Activated CD4-positive, alpha-beta T cell treated with anti-CD3 and anti-CD28 coated beads, Interleukin-2, amount 10 ng/mL, durations not matched to agents 7 days and 5 days (primary cell): Measurements from ENCODE around the gene FMN1. TPM values are rescaled to one million over a fixed set of nuclear protein-coding genes. Genes with fewer than 3 reads are reported as not detected.
"Not testable (repeated sequence)": the region's sequence is repeated elsewhere in the genome, so short reads cannot be mapped to it uniquely, and the experiment has no call there.

Source experiments
- CTCF ChIA-PET: fragments of 350-600 bp; sonication (Branson Sonifier 250); formaldehyde crosslinking; loops from one replicate; lab custom pipeline; 2021; ENCODE audit warnings: antibody characterized with exemption; lab: Charles Lee
- POLR2A ChIA-PET: fragments of 350-600 bp; sonication (Branson Sonifier 250); formaldehyde crosslinking; loops from one replicate; lab custom pipeline; 2021; ENCODE audit warnings: antibody characterized with exemption; lab: Charles Lee
- DNase-seq: peaks from one replicate; pipeline ENCODE4 v3.0.0-alpha.2; 2020
- H3K27ac Mint-ChIP-seq: one replicate; pipeline ENCODE4 v1.8.0; 2021; ENCODE audit warnings: mild to moderate bottlenecking, moderate library complexity, mixed read lengths
- H3K27me3 Mint-ChIP-seq: one replicate; pipeline ENCODE4 v1.8.0; 2021; ENCODE audit warnings: mixed read lengths
- H3K36me3 Mint-ChIP-seq: one replicate; pipeline ENCODE4 v1.8.0; 2021; ENCODE audit warnings: low read depth, mixed read lengths
- H3K4me1 Mint-ChIP-seq: one replicate; pipeline ENCODE4 v1.8.0; 2021; ENCODE audit warnings: mixed read lengths
- H3K4me3 Mint-ChIP-seq: one replicate; pipeline ENCODE4 v1.8.0; 2021; ENCODE audit warnings: mild to moderate bottlenecking, moderate library complexity, mixed read lengths
- H3K9me3 Mint-ChIP-seq: one replicate; pipeline ENCODE4 v1.8.0; 2021; ENCODE audit warnings: mixed read lengths
- total RNA-seq, 2 experiments: library from RNA; stranded (reverse); gene quantifications; one replicate each; pipeline ENCODE4 v1.2.3, GENCODE V29; 2021

FMN1 gene
- total RNA-seq, 2 experiments from 2014 or later: 0.04 to 0.12 TPM

- POLR2A ChIA-PET: no interaction called here
- CTCF ChIA-PET: interaction anchor here (0.8 kb wide), 1 partner anchor 15 kb away, joined by 3 read pairs; no protein-coding TSS in a partner anchor
Measured at GRCh38 chr15:33089878-33090757, 104.4 kb downstream of the FMN1 start.

GRCh38 chr15:33089165-33089877, 105.2 kb downstream of the FMN1 start:
- Mint-ChIP-seq H3K27me3 (no peaks in the 10 kb centered on the region), H3K4me1 (peaks cover 9% of the 10 kb centered on the region), H3K9me3 (no peaks in the 10 kb centered on the region), H3K27ac (no peak overlapping the region), H3K36me3 (no peaks in the 10 kb centered on the region), H3K4me3 (no peak overlapping the region)
- no peak for DNase-seq
- ChIA-PET CTCF (no interaction called here), POLR2A (no interaction called here)

More at GRCh38 chr15:33089878-33090757, 104.4 kb downstream of the FMN1 start:
- DNase-seq: no peak
- Mint-ChIP-seq H3K9me3 (no peaks in the 10 kb centered on the region), H3K36me3 (no peaks in the 10 kb centered on the region), H3K27ac (no peak overlapping the region), H3K4me3 (no peak overlapping the region), H3K4me1 (peaks cover 9% of the 10 kb centered on the region), H3K27me3 (no peaks in the 10 kb centered on the region)

DNA sequence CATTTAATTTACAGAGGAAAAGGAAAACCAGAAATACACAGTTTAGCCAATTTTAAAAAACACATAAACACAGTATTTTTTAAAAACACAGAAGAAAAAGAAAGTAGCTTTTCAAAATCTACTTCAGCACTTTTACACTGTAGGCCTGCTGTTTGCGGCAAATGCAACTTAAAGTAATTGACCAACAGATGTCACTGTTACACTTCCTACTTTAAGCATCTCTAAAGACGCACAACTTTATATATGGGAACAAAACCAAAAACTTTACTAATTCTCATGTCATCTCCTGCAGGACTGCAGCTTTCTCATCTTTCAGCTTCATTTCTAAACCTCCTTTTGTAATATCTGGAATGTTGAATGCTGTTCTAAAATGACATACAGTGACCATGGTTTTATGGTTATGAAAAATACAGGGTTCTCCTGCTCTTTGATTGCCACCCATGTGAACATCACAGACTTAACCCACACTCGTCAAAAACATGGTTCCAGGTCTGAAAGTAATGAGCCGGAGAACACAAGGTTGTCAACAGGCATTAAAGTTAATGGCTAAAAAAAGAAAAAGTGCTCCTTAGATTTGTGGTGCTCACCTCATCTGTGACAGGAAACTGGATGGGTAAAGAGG, 107.9 kb downstream of the FMN1 start:
- Mint-ChIP-seq H3K9me3 (no peaks in the 10 kb centered on the region), H3K27ac (no peak overlapping the region), H3K36me3 (no peaks in the 10 kb centered on the region), H3K27me3 (no peaks in the 10 kb centered on the region), H3K4me1 (no peaks in the 10 kb centered on the region), H3K4me3 (no peak overlapping the region)
- ChIA-PET POLR2A (no interaction called here), CTCF (interaction anchor here (0.6 to 1.2 kb wide), 5 partner anchors 14 to 1844 kb away, joined by 3 read pairs; no protein-coding TSS in a partner anchor)
- peak; percentile 21 for DNase-seq

DNA sequence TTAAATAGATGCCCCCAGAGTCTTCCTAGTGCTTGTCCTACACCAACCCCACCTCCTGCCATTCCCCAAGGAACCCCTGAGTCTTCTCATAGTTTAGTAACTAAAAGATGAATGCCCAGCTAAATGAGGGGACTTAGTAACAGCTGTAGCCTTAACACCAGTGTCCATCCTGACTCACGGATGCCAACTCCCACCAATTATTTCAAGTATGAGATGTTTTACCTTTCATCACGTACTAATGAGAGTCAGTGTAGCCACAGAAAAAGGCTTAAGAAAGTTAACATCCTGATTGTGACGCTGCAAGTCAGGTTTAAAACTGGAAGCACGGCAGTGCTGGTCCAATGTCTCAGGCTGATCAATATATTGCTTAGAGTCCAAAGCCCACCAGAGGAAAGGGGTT, 109.9 kb downstream of the FMN1 start:
- CTCF ChIA-PET: no interaction called here
- peaks cover 3% of the 10 kb centered on the region for H3K27me3 Mint-ChIP-seq
- H3K4me3 Mint-ChIP-seq: no peak overlapping the region
- POLR2A ChIA-PET: no interaction called here
- DNase-seq: no peak
- H3K4me1 Mint-ChIP-seq: no peaks in the 10 kb centered on the region
- H3K27ac Mint-ChIP-seq: no peak overlapping the region
- H3K9me3 Mint-ChIP-seq: no peaks in the 10 kb centered on the region
- no peaks in the 10 kb centered on the region for H3K36me3 Mint-ChIP-seq

DNA sequence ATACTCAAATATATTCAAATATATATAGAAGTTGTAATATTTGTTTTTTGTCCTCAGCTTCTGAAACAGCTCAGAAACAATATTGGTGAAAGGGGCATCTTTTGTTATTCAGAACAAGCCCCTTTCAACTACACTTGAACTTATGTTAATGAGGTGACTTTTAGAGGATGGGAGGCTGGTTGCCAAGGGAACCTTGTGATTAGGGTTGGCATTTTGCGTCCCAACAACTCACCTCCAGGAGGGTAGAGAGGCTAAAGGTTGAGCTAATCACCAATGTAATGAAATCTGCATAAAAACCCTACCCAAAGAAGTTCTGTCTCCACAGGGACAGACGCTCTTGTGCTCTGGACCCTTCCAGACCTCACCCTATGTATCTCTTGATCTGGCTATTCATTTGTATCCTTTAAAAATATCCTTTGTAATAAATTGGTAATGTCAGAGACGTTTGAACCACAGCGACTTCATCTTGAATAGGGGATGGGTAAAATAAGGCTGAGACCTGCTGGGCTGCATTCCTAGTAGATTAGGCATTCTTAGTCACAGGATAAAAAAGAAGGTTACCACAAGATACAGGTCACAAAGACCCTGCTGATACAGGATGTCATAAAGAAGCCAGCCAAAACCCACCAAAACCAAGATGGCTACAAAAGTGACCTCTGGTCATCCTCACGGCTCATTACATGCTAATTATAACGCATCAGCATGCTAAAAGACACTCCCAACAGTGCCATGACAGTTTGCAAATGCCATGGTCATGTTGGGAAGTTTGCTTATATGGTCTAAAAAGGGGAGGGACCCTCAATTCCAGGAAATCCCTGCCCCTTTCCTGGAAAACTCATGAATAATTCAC, 111.1 kb downstream of the FMN1 start:
- Mint-ChIP-seq H3K9me3 (no peaks in the 10 kb centered on the region), H3K4me1 (no peaks in the 10 kb centered on the region), H3K27me3 (peaks cover 3% of the 10 kb centered on the region), H3K27ac (no peak overlapping the region), H3K36me3 (no peaks in the 10 kb centered on the region), H3K4me3 (no peak overlapping the region)
- DNase-seq: no peak
- ChIA-PET POLR2A (no interaction called here), CTCF (no interaction called here)

GRCh38 chr15:33080006-33080405, 114.5 kb downstream of the FMN1 start:
- H3K27me3 Mint-ChIP-seq: peaks cover 10% of the 10 kb centered on the region
- H3K27ac Mint-ChIP-seq: no peak overlapping the region
- H3K4me1 Mint-ChIP-seq: no peaks in the 10 kb centered on the region
- H3K4me3 Mint-ChIP-seq: no peak overlapping the region
- no peaks in the 10 kb centered on the region for H3K9me3 Mint-ChIP-seq
- DNase-seq: no peak
- H3K36me3 Mint-ChIP-seq: no peaks in the 10 kb centered on the region
- ChIA-PET POLR2A (no interaction called here), CTCF (no interaction called here)

GRCh38 chr15:33078607-33079006, 115.9 kb downstream of the FMN1 start:
- H3K36me3 Mint-ChIP-seq: no peaks in the 10 kb centered on the region
- H3K4me3 Mint-ChIP-seq: no peak overlapping the region
- no peaks in the 10 kb centered on the region for H3K4me1 Mint-ChIP-seq
- H3K27ac Mint-ChIP-seq: no peak overlapping the region
- peaks cover 10% of the 10 kb centered on the region for H3K27me3 Mint-ChIP-seq
- DNase-seq: no peak
- ChIA-PET CTCF (interaction anchor here (1.2 kb wide), 1 partner anchor 122 kb away, joined by 3 read pairs; no protein-coding TSS in a partner anchor), POLR2A (no interaction called here)
- no peaks in the 10 kb centered on the region for H3K9me3 Mint-ChIP-seq

GRCh38 chr15:33076937-33077336, 117.6 kb downstream of the FMN1 start:
- no peak for DNase-seq
- no peaks in the 10 kb centered on the region for H3K4me1 Mint-ChIP-seq
- H3K27ac Mint-ChIP-seq: no peak overlapping the region
- no peaks in the 10 kb centered on the region for H3K9me3 Mint-ChIP-seq
- peaks cover 13% of the 10 kb centered on the region for H3K27me3 Mint-ChIP-seq
- no peak overlapping the region for H3K4me3 Mint-ChIP-seq
- H3K36me3 Mint-ChIP-seq: no peaks in the 10 kb centered on the region
- POLR2A ChIA-PET: no interaction called here
- CTCF ChIA-PET: no interaction called here

- DNase-seq: no peak
- POLR2A ChIA-PET: no interaction called here
Measured at GRCh38 chr15:33074942-33075341, 119.6 kb downstream of the FMN1 start.

DNA sequence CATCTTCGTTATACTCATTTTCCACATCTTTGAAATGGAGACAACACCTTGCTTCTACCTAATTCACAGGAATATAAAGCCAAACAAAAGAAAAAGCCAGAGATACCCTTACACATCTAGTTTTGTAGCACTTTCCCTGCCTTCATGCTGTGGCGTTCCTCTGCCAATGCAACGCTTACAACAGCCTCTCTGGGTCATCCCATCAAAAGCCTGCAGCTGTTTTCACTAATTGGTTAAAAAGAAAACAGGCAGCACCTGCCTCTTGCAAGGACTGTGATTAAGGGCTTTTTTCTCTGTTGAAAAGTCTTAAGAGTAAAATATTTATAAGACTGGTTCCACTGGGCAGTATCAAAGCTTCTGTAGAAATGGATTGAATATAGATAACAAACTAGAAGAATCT, 120.3 kb downstream of the FMN1 start:
- H3K9me3 Mint-ChIP-seq: no peaks in the 10 kb centered on the region
- ChIA-PET CTCF (no interaction called here), POLR2A (no interaction called here)

More at GRCh38 chr15:33074942-33075341, 119.6 kb downstream of the FMN1 start:
- H3K4me1 Mint-ChIP-seq: no peaks in the 10 kb centered on the region
- peaks cover 16% of the 10 kb centered on the region for H3K27me3 Mint-ChIP-seq
- no peaks in the 10 kb centered on the region for H3K36me3 Mint-ChIP-seq
- CTCF ChIA-PET: no interaction called here
- no peak overlapping the region for H3K27ac Mint-ChIP-seq
- H3K9me3 Mint-ChIP-seq: no peaks in the 10 kb centered on the region
- no peak overlapping the region for H3K4me3 Mint-ChIP-seq

GRCh38 chr15:33071451-33071850, 123.1 kb downstream of the FMN1 start:
- peaks cover 12% of the 10 kb centered on the region for H3K27me3 Mint-ChIP-seq
- no peaks in the 10 kb centered on the region for H3K36me3 Mint-ChIP-seq
- H3K4me3 Mint-ChIP-seq: no peak overlapping the region
- no peak overlapping the region for H3K27ac Mint-ChIP-seq
- no peaks in the 10 kb centered on the region for H3K9me3 Mint-ChIP-seq
- DNase-seq: no peak
- POLR2A ChIA-PET: no interaction called here
- H3K4me1 Mint-ChIP-seq: peaks cover 16% of the 10 kb centered on the region
- CTCF ChIA-PET: no interaction called here

More for the DNA sequence above, 120.3 kb downstream of the FMN1 start:
- no peak overlapping the region for H3K4me3 Mint-ChIP-seq
- H3K27ac Mint-ChIP-seq: no peak overlapping the region
- DNase-seq: no peak
- H3K27me3 Mint-ChIP-seq: peaks cover 14% of the 10 kb centered on the region
- H3K36me3 Mint-ChIP-seq: no peaks in the 10 kb centered on the region
- H3K4me1 Mint-ChIP-seq: no peaks in the 10 kb centered on the region

DNA sequence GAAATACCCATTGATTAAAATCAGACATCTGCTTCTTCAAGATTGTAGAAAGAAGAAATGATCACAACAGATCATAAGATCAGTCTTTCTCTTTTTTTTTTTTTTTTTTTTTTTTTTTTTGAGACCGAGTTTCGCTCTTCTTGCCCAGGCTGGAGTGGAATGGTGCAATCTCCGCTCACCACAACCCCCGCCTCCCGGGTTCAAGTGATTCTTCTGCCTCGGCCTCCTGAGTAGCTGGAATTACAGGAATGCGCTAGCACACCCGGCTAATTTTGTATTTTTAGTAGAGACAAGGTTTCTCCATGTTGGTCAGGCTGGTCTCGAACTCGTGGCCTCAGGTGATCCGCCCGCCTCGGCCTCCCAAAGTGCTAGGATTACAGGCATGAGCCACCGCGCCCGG, 124.6 kb downstream of the FMN1 start:
- DNase-seq, H3K27ac Mint-ChIP-seq, CTCF ChIA-PET, H3K9me3 Mint-ChIP-seq, POLR2A ChIA-PET, H3K4me3 Mint-ChIP-seq, H3K36me3 Mint-ChIP-seq: not testable (repeated sequence)
- Mint-ChIP-seq H3K4me1 (peaks cover 16% of the 10 kb centered on the region), H3K27me3 (peaks cover 17% of the 10 kb centered on the region)
